MCF 10A (cell line): Measurements from ENCODE around the gene CYP4Z1. TPM values are rescaled to one million over a fixed set of nuclear protein-coding genes. Genes with fewer than 3 reads are reported as not detected.
A peak's percentile ranks its signal among the peaks of the same experiment; 100 is the strongest.
"Not testable (repeated sequence)": the region's sequence is repeated elsewhere in the genome, so short reads cannot be mapped to it uniquely, and the experiment has no call there.

Experiments
- BruUV-seq: library from RNA; stranded (reverse); fragments of 400-500 nt; replicated peaks from 2 replicates; lab custom pipeline; 2021; lab: Mats Ljungman, UMichigan
- CTCF ChIA-PET: fragments of 300-600 bp; sonication (Branson Sonifier 250); formaldehyde crosslinking; extraction: SDS; loops from one replicate; lab custom pipeline; 2021; ENCODE audit warnings: antibody characterized with exemption, inconsistent platforms; lab: Yijun Ruan, JAX
- POLR2A ChIA-PET: fragments of 300-600, 350-650 bp; sonication (Branson Sonifier 250); formaldehyde crosslinking; extraction: SDS; loops from one replicate; lab custom pipeline; 2020; ENCODE audit warnings: antibody characterized with exemption, inconsistent platforms; lab: Yijun Ruan, JAX
- DNase-seq: peaks from one replicate; pipeline ENCODE4 v3.0.0-alpha.2; 2018; ENCODE audit not compliant: unreplicated experiment
- H3K27ac Mint-ChIP-seq: one replicate; pipeline ENCODE4 v1.8.0; 2022; ENCODE audit warnings: mild to moderate bottlenecking, low read depth, mixed read lengths; ENCODE audit not compliant: unreplicated experiment
- H3K27me3 Mint-ChIP-seq: one replicate; pipeline ENCODE4 v1.8.0; 2022; ENCODE audit warnings: mixed read lengths; ENCODE audit not compliant: insufficient read depth, unreplicated experiment
- H3K36me3 Mint-ChIP-seq: one replicate; pipeline ENCODE4 v1.8.0; 2022; ENCODE audit warnings: mild to moderate bottlenecking, moderate library complexity, mixed read lengths; ENCODE audit not compliant: insufficient read depth, unreplicated experiment
- H3K4me1 Mint-ChIP-seq: one replicate; pipeline ENCODE4 v1.8.0; 2022; ENCODE audit warnings: mixed read lengths; ENCODE audit not compliant: insufficient read depth, unreplicated experiment
- H3K4me3 Mint-ChIP-seq: one replicate; pipeline ENCODE4 v1.8.0; 2022; ENCODE audit warnings: mild to moderate bottlenecking, moderate library complexity, mixed read lengths; ENCODE audit not compliant: unreplicated experiment
- H3K9me3 Mint-ChIP-seq: one replicate; pipeline ENCODE4 v1.8.0; 2022; ENCODE audit warnings: mixed read lengths; ENCODE audit not compliant: unreplicated experiment
- intact Hi-C: fragments of 100-400 bp; cut with micrococcal nuclease; formaldehyde crosslinking; loops from 2 replicates; pipeline ENCODE4 v1.14.1; 2022
- total RNA-seq: library from RNA; stranded (reverse); gene quantifications from 2 replicates; pipeline ENCODE4 v1.2.3, GENCODE V29; 2022
- TF ChIP-seq, protein P1 (sequence below): fragments of 200-600 bp; IDR thresholded peaks from one replicate; pipeline ENCODE4 v1.8.0; 2022; ENCODE audit warnings: antibody characterized with exemption, mild to moderate bottlenecking; ENCODE audit not compliant: unreplicated experiment

Gene CYP4Z1
- total RNA-seq, 1 experiment from 2014 or later = not detected

DNA sequence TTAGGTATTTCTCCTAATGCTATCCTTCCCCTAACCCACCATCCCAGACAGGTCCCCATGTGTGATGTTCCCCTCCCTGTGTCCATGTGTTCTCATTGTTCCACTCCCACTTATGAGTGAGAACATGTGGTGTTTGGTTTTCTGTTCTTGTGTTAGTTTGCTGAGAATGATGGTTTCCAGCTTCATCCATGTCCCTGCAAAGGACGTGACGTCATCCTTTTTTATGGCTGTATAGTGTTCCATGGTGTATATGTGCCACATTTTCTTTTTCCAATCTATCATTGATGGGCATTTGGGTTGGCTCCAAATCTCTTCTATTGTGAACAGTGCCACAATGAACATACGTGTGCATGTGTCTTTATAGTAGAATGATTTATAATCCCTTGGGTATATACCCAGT lies 65.6 kb downstream of the CYP4Z1 start:
- POLR2A ChIA-PET = not testable (repeated sequence)

DNA sequence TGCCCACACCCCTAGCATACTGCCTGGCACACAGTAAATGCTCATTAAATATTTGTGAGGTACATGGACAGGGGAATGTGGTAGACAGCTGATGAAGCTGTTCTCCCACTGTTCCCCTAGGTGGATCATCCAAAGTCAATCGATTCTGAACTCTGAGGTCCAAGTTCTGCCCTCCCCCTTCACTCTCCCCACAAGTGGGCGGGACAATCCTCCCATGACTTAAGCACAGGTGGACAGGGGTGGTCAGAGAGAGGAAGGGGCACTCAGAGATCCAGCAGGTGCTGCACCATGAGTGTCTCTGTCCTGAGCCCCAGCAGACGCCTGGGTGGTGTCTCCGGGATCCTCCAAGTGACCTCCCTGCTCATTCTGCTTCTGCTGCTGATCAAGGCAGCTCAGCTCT lies 70.2 kb downstream of the CYP4Z1 start, which contains the start of gene CYP4A22:
Gene CYP4A22 (plus strand): TSS at position 244 of the 400 bp plus-strand sequence. CDS start 45 bp downstream, at position 289.
- intact Hi-C loops = no loop called here
- H3K36me3 Mint-ChIP-seq = no peaks in the 10 kb centered on the region
- CTCF ChIA-PET = interaction anchor here (0.7 kb wide), 1 partner anchor 691 kb away, joined by 3 read pairs; no protein-coding TSS in a partner anchor
- BruUV-seq = no TSS peak
- TF ChIP-seq, protein P1, sequence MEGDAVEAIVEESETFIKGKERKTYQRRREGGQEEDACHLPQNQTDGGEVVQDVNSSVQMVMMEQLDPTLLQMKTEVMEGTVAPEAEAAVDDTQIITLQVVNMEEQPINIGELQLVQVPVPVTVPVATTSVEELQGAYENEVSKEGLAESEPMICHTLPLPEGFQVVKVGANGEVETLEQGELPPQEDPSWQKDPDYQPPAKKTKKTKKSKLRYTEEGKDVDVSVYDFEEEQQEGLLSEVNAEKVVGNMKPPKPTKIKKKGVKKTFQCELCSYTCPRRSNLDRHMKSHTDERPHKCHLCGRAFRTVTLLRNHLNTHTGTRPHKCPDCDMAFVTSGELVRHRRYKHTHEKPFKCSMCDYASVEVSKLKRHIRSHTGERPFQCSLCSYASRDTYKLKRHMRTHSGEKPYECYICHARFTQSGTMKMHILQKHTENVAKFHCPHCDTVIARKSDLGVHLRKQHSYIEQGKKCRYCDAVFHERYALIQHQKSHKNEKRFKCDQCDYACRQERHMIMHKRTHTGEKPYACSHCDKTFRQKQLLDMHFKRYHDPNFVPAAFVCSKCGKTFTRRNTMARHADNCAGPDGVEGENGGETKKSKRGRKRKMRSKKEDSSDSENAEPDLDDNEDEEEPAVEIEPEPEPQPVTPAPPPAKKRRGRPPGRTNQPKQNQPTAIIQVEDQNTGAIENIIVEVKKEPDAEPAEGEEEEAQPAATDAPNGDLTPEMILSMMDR = no peak
- H3K4me1 Mint-ChIP-seq = no peaks in the 10 kb centered on the region
- POLR2A ChIA-PET = no interaction called here
- H3K4me3 Mint-ChIP-seq = no peak within 1 kb of the TSS
- H3K27ac Mint-ChIP-seq = no peak within 1 kb of the TSS
- H3K9me3 Mint-ChIP-seq = no peaks in the 10 kb centered on the region
- no peak for DNase-seq
- no peaks in the 10 kb centered on the region for H3K27me3 Mint-ChIP-seq

More for the DNA sequence above, 65.6 kb downstream of the CYP4Z1 start:
- H3K9me3 Mint-ChIP-seq, H3K27me3 Mint-ChIP-seq, BruUV-seq, DNase-seq, H3K27ac Mint-ChIP-seq, intact Hi-C loops, H3K36me3 Mint-ChIP-seq, H3K4me3 Mint-ChIP-seq, H3K4me1 Mint-ChIP-seq, CTCF ChIA-PET: not testable (repeated sequence)

DNA sequence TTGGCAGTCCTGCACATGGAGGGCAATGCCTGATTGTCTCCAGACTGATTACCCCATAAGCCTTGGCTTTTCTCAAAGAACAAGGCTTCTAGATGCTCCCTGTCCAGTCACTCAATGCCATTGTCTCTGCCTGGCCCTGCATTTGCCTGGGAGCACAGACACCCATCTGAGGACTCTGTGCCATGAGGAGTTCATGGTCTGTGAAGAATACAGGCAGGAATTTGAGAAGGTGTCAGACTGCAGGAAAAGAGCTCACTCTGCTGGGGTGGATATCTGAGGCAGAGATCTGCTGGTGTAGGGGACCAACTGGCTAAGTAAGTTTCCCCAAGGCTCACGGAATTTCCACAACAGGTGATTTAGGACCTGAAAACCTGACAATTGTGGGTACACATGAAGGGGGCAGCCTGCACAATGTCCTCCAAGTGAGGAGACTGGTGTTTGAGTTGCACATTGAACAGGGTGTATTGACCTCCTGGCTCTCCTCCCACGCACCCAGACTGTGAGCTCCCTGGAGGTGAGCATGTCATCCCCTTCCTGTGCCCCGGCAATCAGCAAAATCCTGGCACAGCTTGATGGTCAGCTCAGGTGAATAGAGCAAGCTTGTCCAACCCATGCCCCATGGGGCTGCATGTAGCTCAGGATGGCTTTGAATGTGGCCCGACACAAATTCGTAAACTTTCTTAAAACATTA lies 71.0 kb downstream of the CYP4Z1 start:
- intact Hi-C loops = no loop called here
- Mint-ChIP-seq H3K36me3 (no peaks in the 10 kb centered on the region), H3K27me3 (no peaks in the 10 kb centered on the region), H3K4me3 (no peak overlapping the region), H3K4me1 (no peaks in the 10 kb centered on the region), H3K9me3 (no peaks in the 10 kb centered on the region), H3K27ac (no peak overlapping the region)
- ChIA-PET POLR2A (interaction anchor here (0.7 kb wide), 1 partner anchor 52 kb away, joined by 3 read pairs; the partner anchor contains the start of gene PDZK1IP1), CTCF (no interaction called here)
- DNase-seq = no peak
- TF ChIP-seq, protein P1 = no peak
- no TSS peak for BruUV-seq

DNA sequence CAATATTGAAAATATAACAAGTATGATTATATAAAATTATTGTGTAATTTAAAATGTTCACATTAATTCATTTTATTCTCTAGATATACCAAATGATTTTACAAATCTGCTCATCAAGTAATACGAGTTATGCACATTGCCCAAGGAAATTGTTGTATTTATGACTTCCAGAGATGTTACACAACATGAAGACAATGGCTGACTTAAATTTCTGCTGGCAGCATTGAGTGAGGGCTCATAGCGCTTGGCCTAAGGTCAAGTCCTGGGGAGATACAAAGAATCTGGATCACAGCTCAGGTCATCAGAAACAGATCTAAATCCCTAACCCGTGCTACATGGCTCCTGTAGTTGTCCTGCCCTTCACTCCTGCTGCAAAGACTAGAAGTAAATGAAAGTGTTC lies 73.3 kb downstream of the CYP4Z1 start:
- CTCF ChIA-PET = interaction anchor here (0.6 kb wide), 1 partner anchor 35 kb away, joined by 4 read pairs; no protein-coding TSS in a partner anchor
- H3K9me3 Mint-ChIP-seq, H3K4me3 Mint-ChIP-seq, DNase-seq, H3K4me1 Mint-ChIP-seq, POLR2A ChIA-PET, BruUV-seq, H3K36me3 Mint-ChIP-seq, intact Hi-C loops, H3K27me3 Mint-ChIP-seq, H3K27ac Mint-ChIP-seq: not testable (repeated sequence)

DNA sequence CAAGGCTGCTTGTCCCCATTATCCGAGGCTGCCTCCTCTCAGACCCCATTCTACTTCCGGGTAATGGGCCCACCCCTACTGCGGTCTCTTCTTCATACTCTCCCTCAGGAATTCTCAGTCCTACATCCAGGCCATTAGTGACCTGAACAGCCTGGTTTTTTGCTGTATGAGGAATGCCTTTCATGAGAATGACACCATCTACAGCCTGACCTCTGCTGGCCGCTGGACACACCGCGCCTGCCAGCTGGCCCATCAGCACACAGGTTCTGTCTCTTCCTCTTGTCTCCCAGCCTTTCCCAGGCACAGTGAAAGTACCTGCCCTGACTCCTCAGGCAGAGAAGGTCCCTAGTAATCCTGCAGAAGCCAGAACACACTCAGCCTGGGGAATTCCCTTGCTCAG lies 76.6 kb downstream of the CYP4Z1 start:
- H3K36me3 Mint-ChIP-seq, H3K27ac Mint-ChIP-seq, H3K27me3 Mint-ChIP-seq, H3K4me1 Mint-ChIP-seq, H3K4me3 Mint-ChIP-seq, H3K9me3 Mint-ChIP-seq, intact Hi-C loops, POLR2A ChIA-PET, BruUV-seq: not testable (repeated sequence)
- TF ChIP-seq, protein P1 = peak; percentile 16
- CTCF ChIA-PET = interaction anchor here (0.7 kb wide), 1 partner anchor 141 kb away, joined by 3 read pairs; no protein-coding TSS in a partner anchor
- peak; percentile 20 for DNase-seq

DNA sequence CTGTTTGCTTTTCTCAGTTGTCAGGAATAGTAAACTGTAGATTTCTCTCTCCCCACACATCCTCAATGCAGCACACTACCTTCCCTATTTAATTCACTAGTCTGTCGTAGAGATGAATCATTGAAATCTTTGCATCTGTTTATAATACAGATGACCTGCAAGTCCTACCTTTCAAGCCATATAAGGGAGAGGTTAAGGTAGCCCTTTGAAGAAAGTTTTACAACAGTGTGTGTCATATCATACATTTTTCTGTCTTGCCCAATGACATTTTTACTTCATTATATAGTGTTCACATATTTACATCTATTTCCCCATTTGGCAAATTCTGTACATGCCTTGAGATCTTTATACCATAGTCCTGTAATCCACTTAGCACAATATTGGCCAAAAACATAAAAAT lies 79.5 kb downstream of the CYP4Z1 start:
- H3K36me3 Mint-ChIP-seq, H3K9me3 Mint-ChIP-seq, H3K27ac Mint-ChIP-seq, H3K4me3 Mint-ChIP-seq, POLR2A ChIA-PET, DNase-seq, intact Hi-C loops, H3K4me1 Mint-ChIP-seq, H3K27me3 Mint-ChIP-seq, BruUV-seq, CTCF ChIA-PET: not testable (repeated sequence)
